Mesendoderm (in vitro differentiated cells): ENCODE results near the gene PILRB.

Experiments
- DNase-seq: peaks from one replicate; pipeline ENCODE4 v3.0.0; 2013
- H2AK5ac ChIP-seq: 2 replicates; pipeline ENCODE4 v1.6.1; 2013; ENCODE audit warnings: low read length, inconsistent platforms
- H2BK120ac ChIP-seq: 2 replicates; pipeline ENCODE4 v1.6.1; 2013; ENCODE audit warnings: low read depth, mild to moderate bottlenecking, low read length, moderate library complexity, mixed read lengths
- H2BK15ac ChIP-seq: replicated peaks from 2 replicates; pipeline ENCODE4 v1.6.1; 2013; ENCODE audit warnings: low read depth, mild to moderate bottlenecking, moderate library complexity
- H2BK5ac ChIP-seq: 2 replicates; pipeline ENCODE4 v1.6.1; 2013; ENCODE audit warnings: low read length, inconsistent platforms
- H3K18ac ChIP-seq: 2 replicates; pipeline ENCODE4 v1.6.1; 2013; ENCODE audit warnings: mild to moderate bottlenecking, low read length, mixed read lengths
- H3K23ac ChIP-seq: one replicate; pipeline ENCODE4 v1.6.1; 2013; ENCODE audit warnings: low read length
- H3K27ac ChIP-seq: 2 replicates; pipeline ENCODE4 v1.5.1; 2013; ENCODE audit warnings: low read depth, mild to moderate bottlenecking, inconsistent platforms, low read length, moderate library complexity
- H3K27me3 ChIP-seq: 2 replicates; pipeline ENCODE4 v1.6.1; 2013; ENCODE audit warnings: low read length, control low read depth, mild to moderate bottlenecking, inconsistent platforms; ENCODE audit not compliant: insufficient read depth, poor library complexity
- H3K36me3 ChIP-seq: 2 replicates; pipeline ENCODE4 v1.6.1; 2013; ENCODE audit warnings: low read length, inconsistent platforms; ENCODE audit not compliant: control insufficient read depth, insufficient read depth
- H3K4ac ChIP-seq: one replicate; pipeline ENCODE4 v1.6.1; 2013; ENCODE audit warnings: low read depth, mild to moderate bottlenecking, low read length, moderate library complexity
- H3K4me1 ChIP-seq: 2 replicates; pipeline ENCODE4 v1.6.1; 2013; ENCODE audit warnings: low read depth, low read length, inconsistent platforms; ENCODE audit not compliant: control insufficient read depth
- H3K4me2 ChIP-seq: 2 replicates; pipeline ENCODE4 v1.6.1; 2013; ENCODE audit warnings: low read length
- H3K4me3 ChIP-seq: 2 replicates; pipeline ENCODE4 v1.5.1; 2013; ENCODE audit warnings: mild to moderate bottlenecking, low read length
- H3K56ac ChIP-seq: one replicate; pipeline ENCODE4 v1.6.1; 2013; ENCODE audit warnings: low read length
- H3K79me1 ChIP-seq: 2 replicates; pipeline ENCODE4 v1.6.1; 2013; ENCODE audit warnings: low read length, inconsistent platforms
- H3K79me2 ChIP-seq: 2 replicates; pipeline ENCODE4 v1.6.1; 2013; ENCODE audit warnings: mild to moderate bottlenecking, low read length; ENCODE audit not compliant: control insufficient read depth, insufficient read depth
- H3K9ac ChIP-seq: 2 replicates; pipeline ENCODE4 v1.6.1; 2013; ENCODE audit warnings: low read length, inconsistent platforms
- H4K5ac ChIP-seq: one replicate; pipeline ENCODE4 v1.6.1; 2013; ENCODE audit warnings: low read length
- H4K8ac ChIP-seq: one replicate; pipeline ENCODE4 v1.6.1; 2013; ENCODE audit warnings: low read depth, mild to moderate bottlenecking, control low read depth, low read length, moderate library complexity
- WGBS: extraction: QIAGEN DNeasy Blood & Tissue Kit; methylation state at CpG from one replicate; pipeline ENCODE4 v1.1.7; 2013; ENCODE audit warnings: low lambda C conversion rate, missing lambda C conversion rate; ENCODE audit not compliant: insufficient coverage; ENCODE audit errors: extremely low coverage; 5-methylcytosine and 5-hydroxymethylcytosine counted together

PILRB gene

GRCh38 chr7:100406767-100407166 is 48.9 kb downstream of the PILRB start:
- H3K9ac ChIP-seq: no peak overlapping the region
- H4K5ac ChIP-seq: no peak overlapping the region
- no peak overlapping the region for H3K4me2 ChIP-seq
- DNase-seq: no peak
- H2AK5ac ChIP-seq: no peak overlapping the region
- no peak overlapping the region for H2BK120ac ChIP-seq
- H3K4me1 ChIP-seq: no peaks in the 10 kb centered on the region
- H3K79me2 ChIP-seq: no peaks in the 10 kb centered on the region
- H3K18ac ChIP-seq: no peak overlapping the region
- H3K4me3 ChIP-seq: no peak overlapping the region
- no peak overlapping the region for H3K23ac ChIP-seq
- H3K4ac ChIP-seq: no peak overlapping the region
- H2BK5ac ChIP-seq: no peak overlapping the region
- H3K27me3 ChIP-seq: no peaks in the 10 kb centered on the region
- no peak overlapping the region for H3K56ac ChIP-seq
- WGBS: no CpG with 5 or more reads among the region's 6 CpGs
- H3K79me1 ChIP-seq: no peaks in the 10 kb centered on the region
- no peaks in the 10 kb centered on the region for H3K36me3 ChIP-seq
- no peak overlapping the region for H2BK15ac ChIP-seq
- H4K8ac ChIP-seq: no peak overlapping the region
- H3K27ac ChIP-seq: no peak overlapping the region

- WGBS: no CpG with 5 or more reads among the region's 12 CpGs
- H3K36me3 ChIP-seq: no peaks in the 10 kb centered on the region
- no peak overlapping the region for H4K8ac ChIP-seq
- no peak overlapping the region for H3K23ac ChIP-seq
- peak; percentile 78 for DNase-seq
- H3K56ac ChIP-seq: no peak overlapping the region
- no peak overlapping the region for H3K27ac ChIP-seq
- H3K4me3 ChIP-seq: no peak overlapping the region
- H4K5ac ChIP-seq: no peak overlapping the region
- H3K4me2 ChIP-seq: no peak overlapping the region
- H3K79me1 ChIP-seq: no peaks in the 10 kb centered on the region
- H2BK120ac ChIP-seq: no peak overlapping the region
- no peaks in the 10 kb centered on the region for H3K79me2 ChIP-seq
- no peaks in the 10 kb centered on the region for H3K4me1 ChIP-seq
- no peak overlapping the region for H2AK5ac ChIP-seq
- H3K4ac ChIP-seq: no peak overlapping the region
- H2BK5ac ChIP-seq: no peak overlapping the region
- H2BK15ac ChIP-seq: no peak overlapping the region
- no peak overlapping the region for H3K9ac ChIP-seq
- no peaks in the 10 kb centered on the region for H3K27me3 ChIP-seq
- no peak overlapping the region for H3K18ac ChIP-seq
These were observed 49.6 kb downstream of the PILRB start for GRCh38 chr7:100407285-100408180.

GRCh38 chr7:100411101-100411500 is 53.2 kb downstream of the PILRB start:
- Histone ChIP-seq H2BK120ac (no peak overlapping the region), H3K23ac (no peak overlapping the region), H3K4ac (no peak overlapping the region), H4K8ac (no peak overlapping the region), H3K4me1 (no peaks in the 10 kb centered on the region), H4K5ac (no peak overlapping the region), H3K9ac (no peak overlapping the region), H2BK5ac (no peak overlapping the region), H3K4me2 (no peak overlapping the region), H3K27me3 (no peaks in the 10 kb centered on the region), H2AK5ac (no peak overlapping the region), H3K79me1 (no peaks in the 10 kb centered on the region), H3K79me2 (no peaks in the 10 kb centered on the region), H3K56ac (no peak overlapping the region), H2BK15ac (no peak overlapping the region), H3K4me3 (no peak overlapping the region), H3K36me3 (no peaks in the 10 kb centered on the region), H3K27ac (no peak overlapping the region), H3K18ac (no peak overlapping the region)
- WGBS: no CpG with 5 or more reads among the region's 6 CpGs
- no peak for DNase-seq

- Histone ChIP-seq H3K4ac (no peak overlapping the region), H3K27ac (no peak overlapping the region), H4K5ac (no peak overlapping the region), H3K23ac (no peak overlapping the region), H2BK120ac (no peak overlapping the region), H3K4me3 (no peak overlapping the region), H2BK15ac (no peak overlapping the region), H2AK5ac (no peak overlapping the region), H2BK5ac (no peak overlapping the region), H3K56ac (no peak overlapping the region), H3K79me1 (no peaks in the 10 kb centered on the region), H3K4me1 (no peaks in the 10 kb centered on the region), H4K8ac (no peak overlapping the region), H3K18ac (no peak overlapping the region), H3K79me2 (no peaks in the 10 kb centered on the region), H3K36me3 (no peaks in the 10 kb centered on the region), H3K4me2 (no peak overlapping the region), H3K9ac (no peak overlapping the region), H3K27me3 (no peaks in the 10 kb centered on the region)
- no peak for DNase-seq
These were observed 55.4 kb downstream of the PILRB start for GRCh38 chr7:100413346-100413745.

- H4K5ac ChIP-seq: no peak overlapping the region
- DNase-seq: no peak
- H3K79me1 ChIP-seq: no peaks in the 10 kb centered on the region
- H2BK15ac ChIP-seq: no peak overlapping the region
- H3K79me2 ChIP-seq: no peaks in the 10 kb centered on the region
- no peak overlapping the region for H3K4me3 ChIP-seq
- H3K56ac ChIP-seq: no peak overlapping the region
- H3K4me1 ChIP-seq: no peaks in the 10 kb centered on the region
- no peak overlapping the region for H3K18ac ChIP-seq
- H3K9ac ChIP-seq: no peak overlapping the region
- H3K27me3 ChIP-seq: no peaks in the 10 kb centered on the region
- H2BK120ac ChIP-seq: no peak overlapping the region
- no peak overlapping the region for H4K8ac ChIP-seq
- H3K36me3 ChIP-seq: no peaks in the 10 kb centered on the region
- H3K27ac ChIP-seq: no peak overlapping the region
- no CpG with 5 or more reads among the region's 1 CpG for WGBS
- no peak overlapping the region for H2BK5ac ChIP-seq
- no peak overlapping the region for H3K23ac ChIP-seq
- H2AK5ac ChIP-seq: no peak overlapping the region
- H3K4ac ChIP-seq: no peak overlapping the region
- H3K4me2 ChIP-seq: no peak overlapping the region
These were observed 56.0 kb downstream of the PILRB start for GRCh38 chr7:100413889-100414288.

- Histone ChIP-seq H4K8ac (no peak overlapping the region), H2BK5ac (no peak overlapping the region), H3K27ac (no peak overlapping the region), H2BK15ac (no peak overlapping the region), H4K5ac (no peak overlapping the region), H3K56ac (no peak overlapping the region), H3K18ac (no peak overlapping the region), H3K79me1 (no peaks in the 10 kb centered on the region), H3K27me3 (no peaks in the 10 kb centered on the region), H3K4me3 (no peak overlapping the region), H3K4me2 (no peak overlapping the region), H3K4me1 (no peaks in the 10 kb centered on the region), H3K23ac (no peak overlapping the region), H2AK5ac (no peak overlapping the region), H3K36me3 (no peaks in the 10 kb centered on the region), H3K9ac (no peak overlapping the region), H2BK120ac (no peak overlapping the region), H3K79me2 (no peaks in the 10 kb centered on the region), H3K4ac (no peak overlapping the region)
- DNase-seq: no peak
- WGBS: no CpG with 5 or more reads among the region's 5 CpGs
These were observed 57.5 kb downstream of the PILRB start for GRCh38 chr7:100415448-100415847.
